C1 segment of cervical spinal cord (tissue), 14 donors: ENCODE measurements around the gene KRTAP17-1.

Source experiments
- DNase-seq, 14 donors: peaks; one replicate each; lab custom pipeline; 2025; lab: John Stamatoyannopoulos, UW

The KRTAP17-1 gene

GRCh38 chr17:41333098-41333497, 17.6 kb upstream of the KRTAP17-1 start:
- no peak for DNase-seq

GRCh38 chr17:41332239-41332638, 16.7 kb upstream of the KRTAP17-1 start:
- DNase-seq: no peak

GRCh38 chr17:41331606-41332005, 16.1 kb upstream of the KRTAP17-1 start:
- DNase-seq: no peak

- peak in 4 of 14 donors; percentile 2 to 17 (median 6) for DNase-seq
These were observed 13.9 kb upstream of the KRTAP17-1 start for GRCh38 chr17:41329279-41329948.

- no peak for DNase-seq
These were observed 12.7 kb upstream of the KRTAP17-1 start for GRCh38 chr17:41328207-41328606.

GRCh38 chr17:41327411-41328120, 12.1 kb upstream of the KRTAP17-1 start:
- DNase-seq: no peak

- DNase-seq: no peak
These were observed 10.9 kb upstream of the KRTAP17-1 start for GRCh38 chr17:41326173-41327145.

GRCh38 chr17:41325611-41326010, 10.1 kb upstream of the KRTAP17-1 start:
- DNase-seq: no peak

- DNase-seq: no peak
These were observed 9.6 kb upstream of the KRTAP17-1 start for GRCh38 chr17:41325126-41325525.

GRCh38 chr17:41324180-41325075, 8.9 kb upstream of the KRTAP17-1 start:
- no peak for DNase-seq

GRCh38 chr17:41322903-41323895, 7.7 kb upstream of the KRTAP17-1 start:
- no peak for DNase-seq

GRCh38 chr17:41322094-41322902, 6.8 kb upstream of the KRTAP17-1 start:
- no peak for DNase-seq

- no peak for DNase-seq
These were observed 2.7 kb upstream of the KRTAP17-1 start for GRCh38 chr17:41318231-41318630.

- DNase-seq: no peak
These were observed 420 bp upstream of the KRTAP17-1 start for GRCh38 chr17:41315814-41316445.

- no peak for DNase-seq
These were observed 4.4 kb downstream of the KRTAP17-1 start for GRCh38 chr17:41311111-41311510.

GRCh38 chr17:41308918-41309359, 6.6 kb downstream of the KRTAP17-1 start, which contains the start of gene KRTAP16-1:
Gene KRTAP16-1 (minus strand): TSS chr17:41309309. CDS start chr17:41309253, 56 bp downstream.
- peak in 1 of 14 donors; percentile 80 for DNase-seq

- peak in 6 of 14 donors; percentile 8 to 92 (median 15) for DNase-seq
These were observed 7.1 kb downstream of the KRTAP17-1 start for GRCh38 chr17:41308251-41308917.

GRCh38 chr17:41307647-41308046, 7.9 kb downstream of the KRTAP17-1 start:
- peak in 2 of 14 donors; percentile 25 to 86 for DNase-seq
